HepG2 (cell line): ENCODE measurements around the gene ACSS1. TPM values are rescaled to one million over a fixed set of nuclear protein-coding genes. Genes with fewer than 3 reads are reported as not detected.

ENCODE experiments used
- ATAC-seq: fragments of 200-7000 bp; cut with Tn5 transposase; 3 replicates; pipeline ENCODE4 v1.9.1; 2020; ENCODE audit warnings: mild to moderate bottlenecking, moderate library complexity
- BruUV-seq: library from RNA; stranded (reverse); fragments of 400-500 nt; replicated peaks from 2 replicates; lab custom pipeline; 2021; lab: Mats Ljungman, UMichigan
- CTCF ChIA-PET: fragments of 300-600 bp; formaldehyde crosslinking; extraction: SDS; loops from one replicate; lab custom pipeline; 2021; ENCODE audit warnings: low total read pairs, inconsistent platforms, low intra/inter-chr PET ratio; lab: Yijun Ruan, JAX
- POLR2A ChIA-PET: fragments of 350-600 bp; sonication (Branson Sonifier 250); formaldehyde crosslinking; loops from one replicate; lab custom pipeline; 2020; ENCODE audit warnings: antibody characterized with exemption, inconsistent platforms; lab: Yijun Ruan, JAX
- DNase-seq: peaks from one replicate; pipeline ENCODE4 v3.0.0-alpha.2; 2015; ENCODE audit warnings: low spot score
- FAIRE-seq: peaks from 3 replicates; lab custom pipeline; 2011; peaks lifted over from hg19 to GRCh38; lab: Jason Lieb, UNC
- H2AFZ ChIP-seq: one replicate; pipeline ENCODE4 v1.6.1; 2011; ENCODE audit warnings: low read length, inconsistent platforms
- H3K27ac ChIP-seq: fragments of 300-600 bp; 3 replicates; pipeline ENCODE4 v1.8.0; 2011; ENCODE audit warnings: mixed run types, mild to moderate bottlenecking, mixed read lengths, low read length, inconsistent platforms; ENCODE audit not compliant: insufficient read depth; ENCODE audit errors: extremely low read length
- H3K27me3 ChIP-seq, 2 experiments: fragments of 200-600 bp in 1 of 2; 2 replicates in 1 of 2; 3 replicates in 1 of 2; pipeline versions ENCODE4 v1.6.0 to v1.8.0; 2011; ENCODE audit warnings: low read length in 2 of 2, mild to moderate bottlenecking in 2 of 2, moderate library complexity in 2 of 2, inconsistent platforms in 1 of 2; ENCODE audit not compliant: insufficient read depth in 2 of 2, control insufficient read depth in 1 of 2
- H3K36me3 ChIP-seq, 2 experiments: fragments of 200-600 bp in 1 of 2; replicated peaks in 1 of 2; 2 replicates in 1 of 2; 3 replicates in 1 of 2; pipeline versions ENCODE4 v1.5.1 to v1.8.0; 2011; ENCODE audit warnings: low read length in 2 of 2, inconsistent platforms in 1 of 2; ENCODE audit not compliant: insufficient read depth in 2 of 2, control insufficient read depth in 1 of 2
- H3K4me1 ChIP-seq: 2 replicates; pipeline ENCODE4 v1.5.1; 2012; ENCODE audit warnings: low read length, inconsistent platforms; ENCODE audit not compliant: insufficient read depth
- H3K4me2 ChIP-seq: 2 replicates; pipeline ENCODE4 v1.6.0; 2011; ENCODE audit warnings: low read depth, low read length, inconsistent platforms
- H3K4me3 ChIP-seq, 3 experiments: fragments of 200-600 bp in 1 of 3; sonication (generic), shearing (Covaris generic) in 1 of 3; replicated peaks in 1 of 3; 2 replicates each; pipeline ENCODE4 v1.5.1; 2011 to 2016; ENCODE audit warnings: low read length in 3 of 3, inconsistent platforms in 2 of 3, low read depth in 2 of 3, mild to moderate bottlenecking in 2 of 3, control low read depth in 1 of 3, mixed read lengths in 1 of 3; ENCODE audit not compliant: insufficient read depth in 1 of 3
- H3K79me2 ChIP-seq: one replicate; pipeline ENCODE4 v1.6.1; 2011; ENCODE audit warnings: low read length, inconsistent platforms; ENCODE audit not compliant: insufficient read depth
- H3K9ac ChIP-seq: 2 replicates; pipeline ENCODE4 v1.6.0; 2011; ENCODE audit warnings: mild to moderate bottlenecking, low read depth, low read length, inconsistent platforms; ENCODE audit not compliant: insufficient read depth
- H3K9me3 ChIP-seq: 2 replicates; pipeline ENCODE4 v1.5.1; 2012; ENCODE audit warnings: mild to moderate bottlenecking, low read length
- H4K20me1 ChIP-seq: 2 replicates; pipeline ENCODE4 v1.6.0; 2011; ENCODE audit warnings: inconsistent platforms, mild to moderate bottlenecking, low read length, moderate library complexity; ENCODE audit not compliant: insufficient read depth
- AGO1 ChIP-seq: fragments of 200-400 bp; formaldehyde crosslinking; IDR thresholded peaks from 2 replicates; pipeline ENCODE4 v1.6.1; 2017; ENCODE audit warnings: mild to moderate bottlenecking, low read depth, low read length, moderate library complexity; ENCODE audit not compliant: poor library complexity, severe bottlenecking
- BRCA1 ChIP-seq: sonication (generic); formaldehyde crosslinking; IDR thresholded peaks from 2 replicates; pipeline ENCODE4 v1.4.0; 2020; ENCODE audit warnings: missing genetic modification reagents
- CREB1 ChIP-seq, 2 experiments: fragments of 450-650 bp in 1 of 2; IDR thresholded peaks; 2 replicates each; pipeline ENCODE4 v1.6.1; 2016 to 2017; ENCODE audit warnings: control low read depth in 1 of 2, mild to moderate bottlenecking in 1 of 2, missing compliant biosample characterization in 1 of 2, missing genetic modification characterization in 1 of 2
- E2F2 ChIP-seq: sonication (generic); formaldehyde crosslinking; IDR thresholded peaks from 2 replicates; pipeline ENCODE4 v1.4.0; 2020; ENCODE audit warnings: missing genetic modification reagents, borderline replicate concordance
- EP300 ChIP-seq, 3 experiments: sonication (generic) in 1 of 3; formaldehyde crosslinking in 1 of 3; IDR thresholded peaks; 2 replicates each; pipeline versions ENCODE4 v1.5.1 to v1.6.1; 2011 to 2020; ENCODE audit warnings: low read depth in 2 of 3, low read length in 2 of 3, borderline replicate concordance in 1 of 3, improper control_type of control experiment in 1 of 3, mild to moderate bottlenecking in 1 of 3, missing genetic modification reagents in 1 of 3, moderate library complexity in 1 of 3
- ETV6 ChIP-seq: sonication (generic); formaldehyde crosslinking; conservative IDR thresholded peaks from 2 replicates; pipeline ENCODE4 v1.4.0; 2020; ENCODE audit warnings: missing genetic modification reagents
- GFI1 ChIP-seq: sonication (generic); formaldehyde crosslinking; IDR thresholded peaks from 2 replicates; pipeline ENCODE4 v1.5.0; 2020; ENCODE audit warnings: missing genetic modification reagents, mild to moderate bottlenecking, borderline replicate concordance
- HNRNPH1 ChIP-seq: fragments of 200-400 bp; formaldehyde crosslinking; optimal IDR thresholded peaks from 2 replicates; pipeline ENCODE3; 2017; ENCODE audit warnings: mild to moderate bottlenecking, low read depth, low read length
- IRF2 ChIP-seq: IDR thresholded peaks from 2 replicates; pipeline ENCODE4 v1.6.1; 2018; ENCODE audit warnings: missing genetic modification reagents, missing compliant biosample characterization
- JARID2 ChIP-seq: sonication (generic); formaldehyde crosslinking; IDR thresholded peaks from 2 replicates; pipeline ENCODE4 v1.8.1; 2023; ENCODE audit warnings: missing genetic modification reagents, inconsistent platforms; ENCODE audit not compliant: insufficient replicate concordance
- KLF6 ChIP-seq: IDR thresholded peaks from 2 replicates; pipeline ENCODE4 v1.8.0; 2016; ENCODE audit warnings: missing biosample characterization, missing genetic modification reagents
- PRMT3 ChIP-seq: sonication (generic); formaldehyde crosslinking; IDR thresholded peaks from 2 replicates; pipeline ENCODE4 v1.8.1; 2022; ENCODE audit warnings: low read depth, mild to moderate bottlenecking, moderate library complexity, missing genetic modification reagents, borderline replicate concordance
- SRSF1 ChIP-seq: fragments of 200-400 bp; formaldehyde crosslinking; optimal IDR thresholded peaks from 2 replicates; pipeline ENCODE3; 2017; ENCODE audit warnings: mild to moderate bottlenecking, low read depth, low read length, moderate library complexity
- ZBTB43 ChIP-seq: sonication (generic); formaldehyde crosslinking; conservative IDR thresholded peaks from 2 replicates; pipeline ENCODE4 v1.4.0; 2020; ENCODE audit warnings: missing genetic modification reagents
- ZMAT5 ChIP-seq: sonication (generic); formaldehyde crosslinking; IDR thresholded peaks from 2 replicates; pipeline ENCODE4 v1.5.0; 2020; ENCODE audit warnings: mild to moderate bottlenecking, low read depth, missing genetic modification reagents, borderline replicate concordance
- ZNF251 ChIP-seq: sonication (generic); formaldehyde crosslinking; IDR thresholded peaks from 2 replicates; pipeline ENCODE4 v1.9.0; 2021; ENCODE audit warnings: mild to moderate bottlenecking, missing genetic modification reagents
- ZNF572 ChIP-seq: sonication (generic); formaldehyde crosslinking; IDR thresholded peaks from 2 replicates; pipeline ENCODE4 v1.5.1; 2020; ENCODE audit warnings: mild to moderate bottlenecking, missing genetic modification reagents
- ZNF691 ChIP-seq: sonication (generic); formaldehyde crosslinking; IDR thresholded peaks from 2 replicates; pipeline ENCODE4 v1.4.0; 2020; ENCODE audit warnings: missing genetic modification reagents, low read depth, mild to moderate bottlenecking, borderline replicate concordance
- ZNF713 ChIP-seq: sonication (generic); formaldehyde crosslinking; IDR thresholded peaks from 2 replicates; pipeline ENCODE4 v1.4.0; 2020; ENCODE audit warnings: mild to moderate bottlenecking, missing genetic modification reagents
- ZNF772 ChIP-seq: sonication (generic); formaldehyde crosslinking; IDR thresholded peaks from 2 replicates; pipeline ENCODE4 v1.5.0; 2020; ENCODE audit warnings: mild to moderate bottlenecking, missing genetic modification reagents
- WGBS: methylation state at CpG from one replicate; pipeline ENCODE4 v1.1.6; 2017; ENCODE audit warnings: low lambda C conversion rate; 5-methylcytosine and 5-hydroxymethylcytosine counted together
- in situ Hi-C: cut with HindIII; loops from 2 replicates; pipeline ENCODE4 v1.10.0; 2017; ENCODE audit warnings: low pct_unique_long_range_greater_than_20kb; ENCODE audit not compliant: extremely low pct_ligation_motif_present
- intact Hi-C: fragments of 100-400 bp; cut with micrococcal nuclease; formaldehyde crosslinking; loops from one replicate; pipeline ENCODE4 v1.10.0; 2022; ENCODE audit not compliant: unreplicated experiment
- polyA plus RNA-seq, 8 experiments: library from polyadenylated mRNA; depleted of rRNA in 3 of 8; stranded (reverse) in 7 of 8; unstranded in 1 of 8; fragments of >200 nt; fragmentation: Illumina TruSeq in 4 of 8; extraction: Trizol in 4 of 8; gene quantifications; 2 replicates each; pipeline versions ENCODE4 v1.2.1 to v1.2.3, GENCODE V29; 2011 to 2016; ENCODE audit warnings: low read depth in 4 of 8, missing spikeins in 1 of 8, mixed read lengths in 1 of 8; ENCODE audit not compliant: insufficient read depth in 1 of 8
- total RNA-seq, 5 experiments: library from RNA; depleted of rRNA; stranded (reverse); fragments of >200 nt; fragmentation: Illumina TruSeq; extraction: Trizol; gene quantifications; 2 replicates each; pipeline ENCODE4 v1.2.3, GENCODE V29; 2016; ENCODE audit warnings: low read depth in 1 of 5

ACSS1 gene
- total and polyA plus RNA-seq, 2 of the 13 experiments (the other 11 are each of a cell fraction or from before 2014, with no cell fraction given) = 15.2 to 41.6 TPM

GRCh38 chr20:25044660-25045342, 13.1 kb downstream of the ACSS1 start:
- BruUV-seq = no TSS peak
- no peak overlapping the region for H3K4me2 ChIP-seq
- H3K9ac ChIP-seq = no peak overlapping the region
- H3K36me3 ChIP-seq = no peaks in the 10 kb centered on the region; a peak in 1 of 5 replicates
- no peak overlapping the region for H3K4me3 ChIP-seq
- WGBS = 69% methylated on average over 13 of the region's 14 CpGs
- ChIA-PET POLR2A (interaction anchor here (0.8 kb wide), 1 partner anchor 12 kb away, joined by 3 read pairs; no protein-coding TSS in a partner anchor), CTCF (no interaction called here)
- no peaks in the 10 kb centered on the region for H3K9me3 ChIP-seq
- intact Hi-C loops (no loop called here), in situ Hi-C loops (no loop called here)
- DNase-seq = no peak
- no peak for FAIRE-seq
- peaks cover 45% of the 10 kb centered on the region for H3K4me1 ChIP-seq
- no peaks in the 10 kb centered on the region for H3K79me2 ChIP-seq
- H2AFZ ChIP-seq = no peak overlapping the region
- peaks cover 0 to 4% of the 10 kb centered on the region in 2 experiments; a peak in 1 of 5 replicates for H3K27me3 ChIP-seq
- no peak overlapping the region for H3K27ac ChIP-seq
- 0 out of 3 replicates have a peak, but pooled peaks have one; percentile 5 for ATAC-seq
- H4K20me1 ChIP-seq = no peaks in the 10 kb centered on the region
- no peak for TF ChIP-seq AGO1
- no peak for TF ChIP-seq GFI1 (CRISPR knock-in tag)
- TF ChIP-seq ETV6 = no peak
- TF ChIP-seq HNRNPH1 = no peak
- TF ChIP-seq KLF6 = no peak
- TF ChIP-seq ZNF251 (CRISPR knock-in tag) = no peak
- no peak for TF ChIP-seq ZMAT5
- TF ChIP-seq BRCA1 (CRISPR knock-in tag) = no peak
- no peak for TF ChIP-seq CREB1 (IDR thresholded peaks at IDR 0.05)
- TF ChIP-seq CREB1 (CRISPR knock-in tag; IDR thresholded peaks at IDR 0.05) = no peak
- TF ChIP-seq ZNF691 (CRISPR knock-in tag) = no peak
- 0 out of 2 replicates have a peak, but pooled peaks have one; percentile 13 for TF ChIP-seq ZNF772 (CRISPR knock-in tag)
- TF ChIP-seq PRMT3 (CRISPR knock-in tag) = no peak
- no peak for TF ChIP-seq IRF2 (CRISPR knock-in tag)
- TF ChIP-seq ZNF713 (CRISPR knock-in tag) = no peak
- TF ChIP-seq SRSF1 = peak; percentile 27
- no peak for TF ChIP-seq ZNF572 (CRISPR knock-in tag)
- no peak for TF ChIP-seq E2F2 (CRISPR knock-in tag)
- TF ChIP-seq ZBTB43 (CRISPR knock-in tag) = no peak
- no peak for TF ChIP-seq JARID2
- TF ChIP-seq EP300 (IDR thresholded peaks at IDR 0.05; ENCODE audit: low read depth in 2 of 2, low read length in 2 of 2) = no peak
- TF ChIP-seq EP300 (CRISPR knock-in tag; IDR thresholded peaks at IDR 0.05; ENCODE audit: borderline replicate concordance) = no peak
